Measurements from ENCODE around the gene SP2. TPM values are rescaled to one million over a fixed set of nuclear protein-coding genes. Genes with fewer than 3 reads are reported as not detected.

SP2 gene
- total and polyA plus RNA-seq, 12 donors, result 1.8 to 21.1 (median 10.1) TPM

DNA sequence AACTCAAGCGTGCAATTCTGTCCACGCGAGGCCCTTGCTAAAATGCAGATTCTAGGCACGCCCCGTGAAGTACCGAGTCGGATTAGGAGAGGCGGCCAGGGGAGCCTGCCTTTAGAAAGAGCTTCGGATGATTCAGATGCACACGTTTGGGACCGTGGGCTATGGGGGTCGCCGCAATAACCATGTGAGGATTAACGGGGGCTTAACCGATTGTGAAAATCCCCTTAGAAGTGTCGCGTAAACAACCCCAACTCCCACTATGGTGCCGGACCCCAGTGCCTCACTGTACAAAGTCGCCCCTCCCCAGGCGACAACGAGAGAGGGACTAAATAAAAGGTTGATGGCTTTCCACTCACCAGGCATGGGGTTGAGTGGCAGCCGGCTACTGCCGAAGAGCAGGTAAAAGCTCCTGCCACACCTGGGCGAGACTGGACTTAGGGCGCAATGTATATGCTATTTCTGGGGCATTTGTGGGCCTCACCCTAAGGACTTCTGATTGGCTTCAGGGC is 635 bp upstream of the SP2 start:
- H3K27me3 ChIP-seq, result no peaks in the 10 kb centered on the region
- H3K27ac ChIP-seq, result peak overlapping the region; percentile 23 to 93 (median 71)
- H3K4me3 ChIP-seq, result peak overlapping the region; percentile 24 to 89 (median 72)
- no peak for TF ChIP-seq CTCF (IDR thresholded peaks at IDR 0.05)
- TF ChIP-seq POLR2A (IDR thresholded peaks at IDR 0.05), result peak in 1 of 2 donors; percentile 65
- peaks cover 10 to 31% of the 10 kb centered on the region in 2 donors for H3K4me1 ChIP-seq (replicated peaks in 1 of 2)
- intact Hi-C loops (cut with DNase I), result no loop called here
- H3K9me3 ChIP-seq (replicated peaks in 1 of 3), result no peaks in the 10 kb centered on the region
- WGBS, 4 donors, result 0 to 2% (median 1%) methylated on average over 8 to 25 of the region's 25 CpGs
- no peaks in the 10 kb centered on the region for H3K36me3 ChIP-seq (replicated peaks in 1 of 2)
- DNase-seq, result peak in 6 of 7 donors; percentile 32 to 75 (median 44)

GRCh38 chr17:47896672-47897490 is 845 bp downstream of the SP2 start:
- Histone ChIP-seq H3K4me3 (peak overlapping the region; percentile 27 to 84 (median 74)), H3K36me3 (replicated peaks in 1 of 2) (no peaks in the 10 kb centered on the region), H3K4me1 (replicated peaks in 1 of 2) (peaks cover 10 to 31% of the 10 kb centered on the region in 2 donors), H3K27me3 (no peaks in the 10 kb centered on the region), H3K27ac (peak overlapping the region in 4 of 5 donors; percentile 96 to 98 (median 98)), H3K9me3 (replicated peaks in 1 of 3) (no peaks in the 10 kb centered on the region)
- TF ChIP-seq CTCF (IDR thresholded peaks at IDR 0.05), result peak in 1 of 6 experiments; percentile 10
- no peak for TF ChIP-seq POLR2A (IDR thresholded peaks at IDR 0.05)
- 2 to 4% (median 3%) methylated on average over 16 to 22 of the region's 22 CpGs for WGBS, 4 donors
- DNase-seq, result no peak
- intact Hi-C loops (cut with DNase I), result no loop called here

GRCh38 chr17:47897561-47897960 is 1.5 kb downstream of the SP2 start:
- intact Hi-C loops (cut with DNase I), result no loop called here

More at GRCh38 chr17:47897561-47897960, 1.5 kb downstream of the SP2 start:
- Histone ChIP-seq H3K4me3 (peak overlapping the region in 2 of 4 donors; percentile 73 to 75), H3K27me3 (no peaks in the 10 kb centered on the region), H3K36me3 (replicated peaks in 1 of 2) (no peaks in the 10 kb centered on the region), H3K27ac (no peak overlapping the region), H3K4me1 (replicated peaks in 1 of 2) (peaks cover 10 to 31% of the 10 kb centered on the region in 2 donors), H3K9me3 (replicated peaks in 1 of 3) (no peaks in the 10 kb centered on the region)
- TF ChIP-seq POLR2A (IDR thresholded peaks at IDR 0.05), result no peak
- TF ChIP-seq CTCF (IDR thresholded peaks at IDR 0.05), result no peak
- WGBS, 4 donors, result 77 to 82% (median 80%) methylated on average over 5 of the region's 5 CpGs
- no peak for DNase-seq
